K562 (cell line): Measurements from ENCODE around the gene BRWD1. TPM values are rescaled to one million over a fixed set of nuclear protein-coding genes. Genes with fewer than 3 reads are reported as not detected.

Experiments used
- BDP1 ChIP-seq: IDR thresholded peaks from 3 replicates; pipeline ENCODE4 v1.6.1; 2011; ENCODE audit not compliant: insufficient read length, insufficient read depth
- EHMT2 ChIP-seq: fragments of 450-650 bp; IDR thresholded peaks from 2 replicates; pipeline ENCODE4 v1.6.1; 2018; ENCODE audit warnings: antibody characterized with exemption
- EWSR1 ChIP-seq: fragments of 450-650 bp; IDR thresholded peaks from 2 replicates; pipeline ENCODE4 v1.6.1; 2018; ENCODE audit warnings: borderline replicate concordance, mild to moderate bottlenecking, low read depth, moderate library complexity; ENCODE audit not compliant: partially characterized antibody
- FOXP1 ChIP-seq: sonication (generic); formaldehyde crosslinking; IDR thresholded peaks from 2 replicates; pipeline ENCODE4 v1.8.0; 2022; ENCODE audit warnings: mild to moderate bottlenecking, missing genetic modification reagents
- HDGF ChIP-seq: fragments of 450-650 bp; IDR thresholded peaks from 2 replicates; pipeline ENCODE4 v1.6.1; 2016
- HOXB6 ChIP-seq: fragments of 250-450 bp; sonication (Bioruptor Pico); IDR thresholded peaks from 2 replicates; pipeline ENCODE4 v1.5.1; 2022; ENCODE audit warnings: mild to moderate bottlenecking, borderline replicate concordance
- L3MBTL2 ChIP-seq: fragments of 450-650 bp; IDR thresholded peaks from 2 replicates; pipeline ENCODE4 v1.6.1; 2016; ENCODE audit warnings: mild to moderate bottlenecking, moderate library complexity
- MYNN ChIP-seq, 2 experiments: sonication (generic); formaldehyde crosslinking in 1 of 2; IDR thresholded peaks; 2 replicates each; pipeline versions ENCODE4 v1.5.0 to v1.6.1; 2016 to 2020; ENCODE audit warnings: antibody characterized with exemption in 1 of 2, missing genetic modification reagents in 1 of 2
- NCOA2 ChIP-seq, 2 experiments: fragments of 450-650 bp; IDR thresholded peaks; 2 replicates each; pipeline ENCODE4 v1.6.1; 2018; ENCODE audit warnings: mild to moderate bottlenecking in 2 of 2, moderate library complexity in 1 of 2; ENCODE audit not compliant: partially characterized antibody in 2 of 2
- NCOA4 ChIP-seq: fragments of 450-650 bp; IDR thresholded peaks from 2 replicates; pipeline ENCODE4 v1.6.1; 2018; ENCODE audit warnings: mild to moderate bottlenecking; ENCODE audit not compliant: partially characterized antibody
- NEUROD1 ChIP-seq: fragments of 150-350 bp; IDR thresholded peaks from 2 replicates; pipeline ENCODE4 v1.6.1; 2014; ENCODE audit warnings: borderline replicate concordance, low read length, low read depth; ENCODE audit not compliant: partially characterized antibody
- PHB2 ChIP-seq: fragments of 450-650 bp; IDR thresholded peaks from 2 replicates; pipeline ENCODE4 v1.6.1; 2017; ENCODE audit warnings: low read depth
- PHTF2 ChIP-seq: fragments of 250-450 bp; sonication (Bioruptor Pico); IDR thresholded peaks from 2 replicates; pipeline ENCODE4 v1.5.0; 2021; ENCODE audit warnings: mild to moderate bottlenecking
- SMAD2 ChIP-seq: fragments of 150-350 bp; IDR thresholded peaks from 2 replicates; pipeline ENCODE4 v1.6.1; 2014; ENCODE audit warnings: low read depth, mild to moderate bottlenecking, low read length
- SMAD3 ChIP-seq: fragments of 450-650 bp; formaldehyde crosslinking; conservative IDR thresholded peaks from 2 replicates; pipeline ENCODE4 v1.4.0; 2020; ENCODE audit warnings: mild to moderate bottlenecking
- SMARCA5 ChIP-seq: fragments of 450-650 bp; IDR thresholded peaks from 2 replicates; pipeline ENCODE4 v1.6.1; 2016
- ZBTB7A ChIP-seq: IDR thresholded peaks from 2 replicates; pipeline ENCODE4 v1.6.1; 2011; ENCODE audit warnings: low read depth, mild to moderate bottlenecking, low read length, moderate library complexity, borderline replicate concordance; ENCODE audit not compliant: control insufficient read depth
- ZBTB8A ChIP-seq: fragments of 450-650 bp; IDR thresholded peaks from 2 replicates; pipeline ENCODE4 v1.6.1; 2018; ENCODE audit warnings: mild to moderate bottlenecking, moderate library complexity; ENCODE audit not compliant: partially characterized antibody
- ZNF121 ChIP-seq: sonication (generic); formaldehyde crosslinking; conservative IDR thresholded peaks from 2 replicates; pipeline ENCODE4 v1.8.0; 2022; ENCODE audit warnings: missing genetic modification reagents
- ZNF140 ChIP-seq: fragments of 250-450 bp; sonication (Bioruptor Pico); IDR thresholded peaks from 2 replicates; pipeline ENCODE4 v1.8.0; 2021; ENCODE audit warnings: moderate library complexity, mild to moderate bottlenecking, inconsistent platforms
- ZNF212 ChIP-seq: fragments of 450-650 bp; formaldehyde crosslinking; IDR thresholded peaks from 2 replicates; pipeline ENCODE4 v1.4.0; 2020; ENCODE audit warnings: mild to moderate bottlenecking
- polyA plus RNA-seq, 8 experiments: library from polyadenylated mRNA; depleted of rRNA in 4 of 8; stranded (reverse) in 5 of 8; unstranded in 3 of 8; fragments of >200 nt; fragmentation: Nextera tagmentation in 2 of 8; fragmentation: Illumina TruSeq in 1 of 8; extraction: Ambion mirVana in 2 of 8; extraction: Trizol in 1 of 8; gene quantifications; 2 replicates each; pipeline versions ENCODE4 v1.2.1 to v1.2.3, GENCODE V29; 2011 to 2014; ENCODE audit warnings: inconsistent platforms in 1 of 8, missing spikeins in 1 of 8
- total RNA-seq, 7 experiments: library from RNA; depleted of rRNA in 6 of 7; stranded (reverse); fragments of >200 nt in 6 of 7; fragmentation: Illumina TruSeq in 2 of 7; extraction: Trizol in 2 of 7; gene quantifications; 2 replicates each; pipeline versions ENCODE4 v1.2.1 to v1.2.3, GENCODE V29; 2011 to 2021; ENCODE audit warnings: low replicate concordance in 1 of 7
- TF ChIP-seq, protein P1 (sequence below): fragments of 250-450 bp; sonication (Bioruptor Pico); IDR thresholded peaks from 2 replicates; pipeline ENCODE4 v1.8.0; 2022; ENCODE audit warnings: inconsistent platforms, mild to moderate bottlenecking, moderate library complexity, borderline replicate concordance
- TF ChIP-seq, protein P2 (sequence below): fragments of 450-650 bp; IDR thresholded peaks from 2 replicates; pipeline ENCODE4 v1.6.1; 2016; ENCODE audit warnings: missing biosample characterization, missing genetic modification characterization
- TF ChIP-seq, protein P3 (sequence below): fragments of 450-650 bp; IDR thresholded peaks from 2 replicates; pipeline ENCODE4 v1.6.1; 2016; ENCODE audit warnings: antibody characterized with exemption
- TF ChIP-seq, protein P4 (sequence below): fragments of 450-650 bp; formaldehyde crosslinking; IDR thresholded peaks from 2 replicates; pipeline ENCODE4 v1.4.0; 2022; ENCODE audit warnings: missing genetic modification characterization

BRWD1 gene
- total and polyA plus RNA-seq, 9 of the 15 experiments (the other 6 are each of a cell fraction or from before 2014, with no cell fraction given): 10.1 to 60.2 (median 34.1) TPM

DNA sequence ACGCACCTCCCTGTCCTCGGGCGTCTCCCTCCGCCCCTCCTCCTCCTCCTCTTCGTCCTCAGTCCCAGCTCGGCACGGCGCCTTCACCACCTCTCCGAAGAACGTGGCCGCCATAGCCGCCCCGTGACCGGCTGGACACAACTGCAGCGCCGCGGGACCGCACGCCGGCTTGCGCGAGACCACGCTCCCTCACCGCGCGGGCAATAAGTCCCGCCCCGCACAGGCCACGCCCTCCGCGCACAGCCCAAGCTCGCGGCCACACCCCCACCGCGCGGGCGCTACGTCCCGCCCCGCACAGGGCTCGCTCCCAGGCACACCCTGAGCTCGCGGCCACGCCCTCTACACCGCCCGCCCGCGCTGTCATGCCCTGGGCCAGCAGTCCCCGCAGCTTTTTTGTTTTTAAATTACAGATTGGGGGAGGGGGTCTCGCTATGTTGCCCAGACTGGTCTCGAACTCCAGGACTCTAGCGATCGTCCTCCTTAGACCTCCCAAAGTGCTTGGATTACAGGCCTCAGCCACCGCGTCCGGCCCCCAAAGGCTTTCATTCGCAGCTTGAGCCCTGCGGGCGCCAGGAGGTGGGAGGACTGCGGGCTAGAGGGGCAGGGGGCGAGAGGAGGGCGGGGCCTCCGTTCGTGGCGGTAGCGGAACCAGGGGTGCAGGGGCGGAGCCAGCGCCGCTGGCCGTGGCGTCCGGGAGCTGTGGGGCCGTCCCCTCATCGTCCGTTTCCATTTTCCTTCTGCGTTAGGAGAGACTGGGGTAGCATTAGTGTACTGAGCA is 130.0 kb downstream of the BRWD1 start, which contains the start of gene PSMG1 (continued):
- TF ChIP-seq HOXB6: peak; percentile 56; the same call in 1 of the 2 replicates
- no peak for TF ChIP-seq EWSR1
- TF ChIP-seq NCOA4: no peak
- TF ChIP-seq EHMT2: no peak
- peak; percentile 47 for TF ChIP-seq ZNF121 (CRISPR knock-in tag)
- TF ChIP-seq ZBTB7A: peak; percentile 98
- TF ChIP-seq MYNN (IDR thresholded peaks at IDR 0.05): peak; percentile 84
- no peak for TF ChIP-seq MYNN (CRISPR knock-in tag; IDR thresholded peaks at IDR 0.05)
- TF ChIP-seq ZNF140 (CRISPR knock-in tag): no peak
- TF ChIP-seq SMAD2: no peak
- no peak for TF ChIP-seq NCOA2 (IDR thresholded peaks at IDR 0.05; ENCODE audit: partially characterized antibody in 2 of 2)
- no peak for TF ChIP-seq PHB2
- no peak for TF ChIP-seq PHTF2 (CRISPR knock-in tag)
- peak; percentile 33 for TF ChIP-seq NEUROD1
- no peak for TF ChIP-seq SMARCA5
- TF ChIP-seq, protein P1, sequence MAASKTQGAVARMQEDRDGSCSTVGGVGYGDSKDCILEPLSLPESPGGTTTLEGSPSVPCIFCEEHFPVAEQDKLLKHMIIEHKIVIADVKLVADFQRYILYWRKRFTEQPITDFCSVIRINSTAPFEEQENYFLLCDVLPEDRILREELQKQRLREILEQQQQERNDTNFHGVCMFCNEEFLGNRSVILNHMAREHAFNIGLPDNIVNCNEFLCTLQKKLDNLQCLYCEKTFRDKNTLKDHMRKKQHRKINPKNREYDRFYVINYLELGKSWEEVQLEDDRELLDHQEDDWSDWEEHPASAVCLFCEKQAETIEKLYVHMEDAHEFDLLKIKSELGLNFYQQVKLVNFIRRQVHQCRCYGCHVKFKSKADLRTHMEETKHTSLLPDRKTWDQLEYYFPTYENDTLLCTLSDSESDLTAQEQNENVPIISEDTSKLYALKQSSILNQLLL (CRISPR knock-in tag): no peak
- TF ChIP-seq, protein P2, sequence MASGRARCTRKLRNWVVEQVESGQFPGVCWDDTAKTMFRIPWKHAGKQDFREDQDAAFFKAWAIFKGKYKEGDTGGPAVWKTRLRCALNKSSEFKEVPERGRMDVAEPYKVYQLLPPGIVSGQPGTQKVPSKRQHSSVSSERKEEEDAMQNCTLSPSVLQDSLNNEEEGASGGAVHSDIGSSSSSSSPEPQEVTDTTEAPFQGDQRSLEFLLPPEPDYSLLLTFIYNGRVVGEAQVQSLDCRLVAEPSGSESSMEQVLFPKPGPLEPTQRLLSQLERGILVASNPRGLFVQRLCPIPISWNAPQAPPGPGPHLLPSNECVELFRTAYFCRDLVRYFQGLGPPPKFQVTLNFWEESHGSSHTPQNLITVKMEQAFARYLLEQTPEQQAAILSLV (tag): no peak
- peak; percentile 93 for TF ChIP-seq L3MBTL2
- no peak; the same call in none of the 2 replicates for TF ChIP-seq FOXP1 (CRISPR knock-in tag)
- TF ChIP-seq HDGF: no peak
- TF ChIP-seq, protein P3, sequence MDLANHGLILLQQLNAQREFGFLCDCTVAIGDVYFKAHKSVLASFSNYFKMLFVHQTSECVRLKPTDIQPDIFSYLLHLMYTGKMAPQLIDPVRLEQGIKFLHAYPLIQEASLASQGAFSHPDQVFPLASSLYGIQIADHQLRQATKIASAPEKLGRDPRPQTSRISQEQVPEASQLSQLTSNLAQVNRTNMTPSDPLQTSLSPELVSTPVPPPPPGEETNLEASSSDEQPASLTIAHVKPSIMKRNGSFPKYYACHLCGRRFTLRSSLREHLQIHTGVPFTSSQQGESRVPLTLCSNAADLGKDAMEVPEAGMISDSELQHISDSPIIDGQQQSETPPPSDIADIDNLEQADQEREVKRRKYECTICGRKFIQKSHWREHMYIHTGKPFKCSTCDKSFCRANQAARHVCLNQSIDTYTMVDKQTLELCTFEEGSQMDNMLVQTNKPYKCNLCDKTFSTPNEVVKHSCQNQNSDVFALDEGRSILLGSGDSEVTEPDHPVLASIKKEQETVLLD: no peak; the same call in 1 of the 2 replicates
- TF ChIP-seq, protein P4, sequence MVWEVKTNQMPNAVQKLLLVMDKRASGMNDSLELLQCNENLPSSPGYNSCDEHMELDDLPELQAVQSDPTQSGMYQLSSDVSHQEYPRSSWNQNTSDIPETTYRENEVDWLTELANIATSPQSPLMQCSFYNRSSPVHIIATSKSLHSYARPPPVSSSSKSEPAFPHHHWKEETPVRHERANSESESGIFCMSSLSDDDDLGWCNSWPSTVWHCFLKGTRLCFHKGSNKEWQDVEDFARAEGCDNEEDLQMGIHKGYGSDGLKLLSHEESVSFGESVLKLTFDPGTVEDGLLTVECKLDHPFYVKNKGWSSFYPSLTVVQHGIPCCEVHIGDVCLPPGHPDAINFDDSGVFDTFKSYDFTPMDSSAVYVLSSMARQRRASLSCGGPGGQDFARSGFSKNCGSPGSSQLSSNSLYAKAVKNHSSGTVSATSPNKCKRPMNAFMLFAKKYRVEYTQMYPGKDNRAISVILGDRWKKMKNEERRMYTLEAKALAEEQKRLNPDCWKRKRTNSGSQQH (CRISPR knock-in tag): peak; percentile 91; the same call in 1 of the 2 replicates
- TF ChIP-seq SMAD3 (CRISPR knock-in tag): no peak
- TF ChIP-seq BDP1: no peak
- no peak for TF ChIP-seq ZNF212 (CRISPR knock-in tag)
- no peak for TF ChIP-seq ZBTB8A
